Vagina (tissue), 2 donors: Measurements from ENCODE around the gene ERRFI1.

Source experiments
- CTCF ChIP-seq, 3 experiments: fragments of 450-650 bp in 2 of 3; fragments of 200-600 bp in 1 of 3; sonication (generic) in 1 of 3; IDR thresholded peaks; one replicate each; pipeline ENCODE4 v1.5.1; 2017 to 2019; ENCODE audit warnings: antibody characterized with exemption in 3 of 3, mild to moderate bottlenecking in 2 of 3, moderate library complexity in 2 of 3
- POLR2A ChIP-seq, 2 donors: fragments of 450-650 bp; IDR thresholded peaks; one replicate each; pipeline ENCODE4 v1.6.1; 2017; ENCODE audit warnings: antibody characterized with exemption in 2 of 2, mild to moderate bottlenecking in 2 of 2, moderate library complexity in 2 of 2
- POLR2AphosphoS5 ChIP-seq, 2 donors: sonication (generic); formaldehyde crosslinking; IDR thresholded peaks; one replicate each; pipeline ENCODE4 v1.9.0; 2017; ENCODE audit warnings: antibody characterized with exemption in 2 of 2, mild to moderate bottlenecking in 2 of 2, low read depth in 1 of 2; ENCODE audit not compliant: insufficient read depth in 1 of 2

GRCh38 chr1:8024329-8024728, 1.8 kb downstream of the ERRFI1 start:
- no peak for TF ChIP-seq CTCF (IDR thresholded peaks at IDR 0.05)
- no peak for TF ChIP-seq POLR2AphosphoS5 (IDR thresholded peaks at IDR 0.05; ENCODE audit: insufficient read depth in 1 of 2, low read depth in 1 of 2)
- no peak for TF ChIP-seq POLR2A (IDR thresholded peaks at IDR 0.05)
